Bronchial epithelial cell (primary cell): ENCODE data around the gene SLC36A3. TPM values are rescaled to one million over a fixed set of nuclear protein-coding genes. Genes with fewer than 3 reads are reported as not detected.

Experiments
- DNase-seq: peaks from one replicate; pipeline ENCODE4 v3.0.0-alpha.2; 2010; ENCODE audit warnings: low read depth
- FAIRE-seq: peaks from 2 replicates; lab custom pipeline; 2011; peaks lifted over from hg19 to GRCh38; lab: Jason Lieb, UNC
- H3K27me3 ChIP-seq: 2 replicates; pipeline ENCODE4 v1.5.1; 2011; ENCODE audit warnings: low read length; ENCODE audit not compliant: control insufficient read depth, insufficient read depth
- H3K36me3 ChIP-seq: 2 replicates; pipeline ENCODE4 v1.5.1; 2011; ENCODE audit warnings: low read length; ENCODE audit not compliant: control insufficient read depth, insufficient read depth
- H3K4me3 ChIP-seq: 2 replicates; pipeline ENCODE4 v1.5.1; 2011; ENCODE audit warnings: mild to moderate bottlenecking, low read depth, low read length, control low read depth
- total RNA-seq: library from RNA; depleted of rRNA; stranded (reverse); fragments of >200 nt; gene quantifications from 2 replicates; pipeline ENCODE4 v1.2.1, GENCODE V29; 2014
- TF ChIP-seq, protein P1 (sequence below): IDR thresholded peaks from 2 replicates; pipeline ENCODE4 v1.5.1; 2011; ENCODE audit warnings: mild to moderate bottlenecking, moderate library complexity, low read length, control low read depth, inconsistent platforms; ENCODE audit not compliant: insufficient read depth, severe bottlenecking

Gene SLC36A3
- total RNA-seq, 1 donor from 2014 or later, result not detected

DNA sequence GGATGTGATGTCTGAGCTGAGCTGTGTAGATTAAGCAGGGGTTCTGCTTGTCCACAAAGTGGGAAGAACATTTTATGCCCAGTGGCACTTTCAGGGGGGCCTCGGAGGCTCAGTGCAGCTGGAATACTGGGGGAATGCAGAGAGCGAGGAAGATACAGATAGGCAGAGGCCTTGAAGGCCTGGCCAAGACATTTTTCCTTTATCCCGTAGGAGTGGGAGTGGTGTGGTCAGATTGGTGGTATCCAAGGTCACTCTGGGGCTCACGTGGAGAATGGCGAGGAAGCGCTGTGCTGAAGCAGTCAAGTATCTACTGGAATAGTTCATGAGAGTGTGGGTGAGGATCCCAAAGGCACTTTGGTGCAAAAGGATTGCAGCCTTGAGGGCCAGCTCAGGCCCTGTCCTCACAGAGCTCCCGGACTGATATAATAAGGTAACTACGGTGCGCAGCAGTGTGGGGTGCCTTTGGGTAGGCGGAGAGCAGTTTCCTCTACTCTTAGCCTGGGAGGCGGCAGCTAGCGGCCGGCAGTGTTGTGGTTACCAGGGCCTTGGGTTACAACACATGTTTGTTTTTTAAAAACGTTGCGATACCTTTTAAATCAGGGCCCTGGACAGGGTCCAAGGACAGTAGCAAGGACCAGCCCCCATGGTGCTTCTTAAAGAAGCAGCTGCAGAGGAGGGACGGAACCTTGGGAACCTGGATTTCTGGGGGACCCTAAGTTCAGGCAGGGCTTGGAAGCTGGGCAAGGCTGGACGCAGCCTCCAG lies 68.9 kb downstream of the SLC36A3 start:
- DNase-seq (no peak), FAIRE-seq (no peak)
- H3K36me3 ChIP-seq, result no peaks in the 10 kb centered on the region
- no peak overlapping the region for H3K4me3 ChIP-seq
- TF ChIP-seq, protein P1, sequence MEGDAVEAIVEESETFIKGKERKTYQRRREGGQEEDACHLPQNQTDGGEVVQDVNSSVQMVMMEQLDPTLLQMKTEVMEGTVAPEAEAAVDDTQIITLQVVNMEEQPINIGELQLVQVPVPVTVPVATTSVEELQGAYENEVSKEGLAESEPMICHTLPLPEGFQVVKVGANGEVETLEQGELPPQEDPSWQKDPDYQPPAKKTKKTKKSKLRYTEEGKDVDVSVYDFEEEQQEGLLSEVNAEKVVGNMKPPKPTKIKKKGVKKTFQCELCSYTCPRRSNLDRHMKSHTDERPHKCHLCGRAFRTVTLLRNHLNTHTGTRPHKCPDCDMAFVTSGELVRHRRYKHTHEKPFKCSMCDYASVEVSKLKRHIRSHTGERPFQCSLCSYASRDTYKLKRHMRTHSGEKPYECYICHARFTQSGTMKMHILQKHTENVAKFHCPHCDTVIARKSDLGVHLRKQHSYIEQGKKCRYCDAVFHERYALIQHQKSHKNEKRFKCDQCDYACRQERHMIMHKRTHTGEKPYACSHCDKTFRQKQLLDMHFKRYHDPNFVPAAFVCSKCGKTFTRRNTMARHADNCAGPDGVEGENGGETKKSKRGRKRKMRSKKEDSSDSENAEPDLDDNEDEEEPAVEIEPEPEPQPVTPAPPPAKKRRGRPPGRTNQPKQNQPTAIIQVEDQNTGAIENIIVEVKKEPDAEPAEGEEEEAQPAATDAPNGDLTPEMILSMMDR, result no peak
- no peaks in the 10 kb centered on the region for H3K27me3 ChIP-seq

DNA sequence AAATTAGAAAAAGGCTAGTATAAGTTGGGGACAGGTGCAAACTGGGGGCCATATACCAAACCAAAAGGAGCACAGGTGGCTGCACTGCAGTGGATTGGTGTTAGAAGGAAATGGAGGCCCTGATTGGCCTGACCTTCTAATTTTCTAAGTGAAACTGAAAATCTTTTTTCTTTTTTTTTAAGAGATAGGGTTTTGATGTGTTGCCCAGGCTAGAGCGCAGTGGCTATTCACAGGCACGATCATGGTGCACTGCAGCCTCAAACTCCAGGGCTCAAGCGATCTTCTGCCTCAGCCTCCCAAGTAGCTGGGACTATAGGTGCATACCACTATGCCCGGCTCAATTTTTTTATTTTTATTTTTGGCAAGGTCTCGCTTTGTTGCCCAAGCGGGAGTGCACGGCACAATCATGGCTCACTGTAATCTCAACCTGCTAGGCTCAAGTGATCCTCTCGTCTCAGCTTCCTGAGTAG lies 69.9 kb downstream of the SLC36A3 start:
- TF ChIP-seq, protein P1, result no peak
- Histone ChIP-seq H3K4me3 (no peak overlapping the region), H3K27me3 (no peaks in the 10 kb centered on the region), H3K36me3 (no peaks in the 10 kb centered on the region)
- DNase-seq, result no peak
- FAIRE-seq, result no peak

DNA sequence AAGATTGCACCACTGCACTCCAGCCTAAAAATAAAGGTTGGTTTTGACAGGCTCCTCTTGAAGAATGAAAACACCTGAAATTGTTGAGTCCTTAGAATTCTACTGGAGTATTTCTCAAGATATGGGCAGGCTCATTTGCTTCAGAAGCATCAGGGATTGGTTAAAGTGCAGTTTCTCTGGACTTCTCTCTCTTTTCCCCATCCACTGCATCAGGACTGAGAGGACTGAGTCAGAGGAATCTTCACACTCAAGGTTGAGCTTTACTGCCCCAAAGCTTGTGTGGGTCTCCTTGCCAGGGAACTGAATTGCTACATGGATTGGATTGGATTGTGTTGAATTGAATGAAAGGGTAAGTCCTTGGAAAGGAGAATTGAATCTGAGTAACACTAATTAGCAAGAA lies 72.2 kb downstream of the SLC36A3 start:
- Histone ChIP-seq H3K4me3 (no peak overlapping the region), H3K27me3 (no peaks in the 10 kb centered on the region), H3K36me3 (no peaks in the 10 kb centered on the region)
- TF ChIP-seq, protein P1, result no peak
- no peak for DNase-seq
- FAIRE-seq, result no peak

DNA sequence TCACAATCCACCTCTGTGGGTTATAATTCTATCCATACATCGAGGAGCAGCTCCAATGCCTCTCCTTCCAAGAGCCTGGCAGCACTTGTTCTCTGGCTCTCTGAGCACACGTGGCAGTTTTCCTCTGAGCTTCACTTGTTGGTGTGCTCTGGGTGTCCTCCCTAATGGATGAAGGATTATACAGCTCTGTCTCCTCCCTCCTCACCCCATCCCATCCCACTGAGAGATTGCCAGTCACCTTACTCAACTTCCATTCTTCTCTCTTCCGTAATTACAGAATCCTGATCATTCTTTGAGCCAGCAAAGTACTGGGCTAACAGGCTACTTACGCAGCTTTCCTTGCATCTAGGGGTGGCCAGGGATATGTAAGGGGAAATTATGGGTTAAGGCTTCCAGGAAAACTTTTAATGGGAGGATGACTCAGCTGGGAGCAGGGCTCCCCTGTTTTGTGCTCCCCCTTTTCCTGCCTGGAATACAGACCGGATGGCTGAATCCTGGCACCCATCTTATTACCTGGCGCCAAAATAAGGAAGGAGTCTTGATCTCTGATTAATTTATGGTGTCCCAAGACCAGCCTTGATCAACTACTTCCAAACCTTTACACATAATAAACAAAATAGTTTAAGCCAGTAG lies 73.4 kb downstream of the SLC36A3 start:
- TF ChIP-seq, protein P1, result no peak
- FAIRE-seq (no peak), DNase-seq (no peak)
- no peak overlapping the region for H3K4me3 ChIP-seq
- H3K27me3 ChIP-seq, result no peaks in the 10 kb centered on the region
- H3K36me3 ChIP-seq, result no peaks in the 10 kb centered on the region

DNA sequence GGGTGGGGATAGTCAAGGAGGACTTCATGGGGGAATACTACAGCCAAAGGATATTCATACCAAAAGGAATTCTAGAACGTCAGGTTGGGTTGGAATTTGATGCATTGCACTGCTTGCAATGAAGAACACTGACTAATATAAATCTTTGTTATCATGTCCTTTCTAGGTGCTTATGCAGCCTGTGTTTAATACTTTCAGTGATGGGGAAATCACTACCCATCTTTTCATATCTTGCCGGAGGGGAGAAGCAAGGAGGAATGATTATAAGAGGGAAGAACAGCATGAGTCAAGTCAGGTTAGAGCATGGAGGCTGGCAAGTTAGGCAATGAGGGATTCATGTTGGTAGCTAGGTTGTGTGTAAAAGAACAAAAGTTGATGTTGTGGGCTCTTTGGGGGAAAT lies 74.6 kb downstream of the SLC36A3 start:
- TF ChIP-seq, protein P1, result no peak
- FAIRE-seq, result no peak
- Histone ChIP-seq H3K36me3 (no peaks in the 10 kb centered on the region), H3K4me3 (no peak overlapping the region), H3K27me3 (no peaks in the 10 kb centered on the region)
- DNase-seq, result no peak
